TTC549 (cell line): ENCODE results near the gene RTL10.

Experiments
- FAIRE-seq: peaks from 2 replicates; lab custom pipeline; 2012; peaks lifted over from hg19 to GRCh38; lab: Jason Lieb, UNC

Gene RTL10

DNA sequence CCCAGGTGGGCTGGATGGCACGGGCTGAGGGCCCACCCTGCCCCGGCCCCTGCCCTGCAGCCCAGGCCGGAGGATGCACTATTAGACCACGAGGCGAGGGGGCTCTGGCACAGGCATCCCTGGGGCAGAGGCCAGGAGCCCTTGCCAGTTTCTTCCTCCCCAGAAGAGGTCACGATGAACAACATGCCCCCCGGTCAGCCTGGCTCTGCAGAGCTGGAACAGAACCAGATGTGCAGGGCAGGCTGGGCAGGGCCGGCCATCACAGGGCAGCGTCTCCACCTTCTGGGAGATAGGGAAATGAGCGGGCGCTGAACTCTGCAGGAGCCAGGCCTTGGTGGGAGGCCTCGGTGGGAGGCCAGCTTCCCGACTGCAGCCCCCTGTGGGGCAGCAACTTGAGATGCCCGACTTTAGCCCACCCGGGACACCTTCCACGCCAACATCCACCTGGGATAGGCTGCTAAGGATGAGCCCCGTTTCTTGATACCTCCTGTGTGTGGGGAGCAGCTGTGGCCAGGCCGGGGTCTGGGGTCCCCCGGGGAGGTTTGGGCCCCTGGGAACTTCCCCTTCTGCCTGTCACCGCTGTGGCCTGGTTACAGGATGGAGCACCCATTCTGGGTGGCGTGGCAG is 21.8 kb upstream of the RTL10 start:
- no peak for FAIRE-seq

DNA sequence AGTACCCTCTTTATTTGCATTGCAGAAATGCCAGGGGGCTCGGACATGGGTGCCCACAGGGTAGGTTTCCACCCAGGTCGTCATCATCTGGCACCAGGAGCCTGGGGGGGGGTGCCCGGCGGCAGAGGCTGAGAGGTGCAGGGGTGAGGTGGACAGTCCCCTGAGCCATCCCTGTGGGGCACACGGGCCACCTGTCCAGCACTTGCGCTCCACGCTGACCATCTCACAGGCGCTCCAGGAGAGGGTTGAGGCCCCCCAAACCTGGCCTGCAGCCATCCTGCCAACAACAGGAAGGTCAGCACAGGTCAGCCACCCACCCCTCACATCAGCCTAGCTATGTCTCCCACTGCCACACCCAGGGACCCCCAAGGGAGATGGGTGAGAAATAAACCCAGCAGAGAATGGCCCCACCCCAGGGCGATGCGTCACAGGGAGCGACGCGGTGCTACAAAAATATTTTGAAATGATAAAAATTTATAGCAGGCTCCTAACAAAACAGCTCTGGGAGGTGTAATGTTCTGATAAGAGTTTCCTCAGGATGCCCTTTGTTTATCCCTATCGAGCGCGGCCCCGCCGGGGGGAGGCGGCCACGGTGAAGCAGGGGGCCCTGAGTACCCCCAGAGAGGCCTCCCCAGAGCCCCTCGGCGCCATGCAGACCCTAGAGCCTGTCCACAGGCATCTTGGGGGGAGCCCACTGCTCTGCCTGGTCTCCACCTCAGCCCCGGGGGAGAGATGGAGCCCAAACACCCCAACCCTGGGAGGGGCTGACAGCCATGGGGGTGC is 21.0 kb upstream of the RTL10 start:
- FAIRE-seq, result no peak

DNA sequence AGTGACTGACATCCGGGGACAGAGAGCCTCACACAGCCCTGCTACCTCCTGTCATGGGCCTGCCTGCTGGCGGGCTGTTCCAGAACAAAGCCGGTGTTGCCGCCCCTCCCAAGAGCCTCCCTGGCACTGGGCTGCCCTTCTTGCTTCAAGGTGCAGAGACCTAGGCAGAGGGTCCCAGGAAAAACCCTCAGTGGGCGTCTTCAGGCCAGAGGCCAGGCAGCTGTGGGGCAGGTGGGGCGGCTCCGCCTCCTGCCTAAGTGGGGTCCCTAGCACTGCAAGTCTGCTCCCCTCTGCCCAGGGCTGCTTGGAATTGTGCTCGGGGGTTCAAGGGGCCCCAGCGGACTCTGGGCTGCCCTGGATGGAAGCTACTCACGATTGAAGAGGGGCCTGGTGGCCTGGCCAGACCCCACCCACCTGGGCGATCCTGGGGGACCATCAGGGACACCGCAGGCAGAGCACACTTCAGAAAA is 20.4 kb upstream of the RTL10 start:
- no peak for FAIRE-seq

DNA sequence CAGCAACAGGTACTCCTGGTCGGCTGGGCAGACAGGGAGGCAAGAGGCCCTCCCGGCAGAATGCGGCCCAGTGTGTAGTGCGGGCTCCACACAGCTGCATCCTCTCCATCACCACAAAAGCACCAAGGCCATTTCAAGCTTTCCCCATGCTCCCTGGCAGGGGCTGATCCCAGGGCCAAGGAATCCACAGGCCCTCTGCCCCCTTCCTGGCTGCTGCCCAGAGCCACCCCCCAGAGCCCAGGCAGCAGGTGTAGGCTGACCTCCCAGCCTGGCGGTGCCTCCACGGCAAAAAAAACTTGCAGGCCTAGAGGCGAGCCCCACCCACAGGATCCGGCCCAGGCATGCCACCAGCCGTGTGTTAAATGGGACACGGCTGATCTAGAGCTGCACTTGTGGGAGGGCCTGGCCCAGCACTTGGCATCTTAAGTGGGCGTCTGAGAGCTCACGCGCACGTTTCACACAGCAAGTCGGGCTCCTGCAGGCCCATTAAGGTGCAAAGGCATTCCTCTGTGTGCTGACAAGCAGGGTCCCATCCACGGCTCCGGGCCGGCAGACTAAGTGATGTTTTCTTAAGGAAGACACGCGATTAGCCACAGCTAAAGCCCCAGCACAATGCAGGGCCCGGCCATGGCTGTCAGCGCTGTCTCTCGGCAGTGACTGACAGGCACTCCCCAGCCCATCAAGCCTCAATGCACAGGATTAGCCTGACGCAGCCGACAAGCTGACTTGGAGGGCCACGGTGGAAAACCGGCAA is 19.8 kb upstream of the RTL10 start:
- FAIRE-seq, result no peak

DNA sequence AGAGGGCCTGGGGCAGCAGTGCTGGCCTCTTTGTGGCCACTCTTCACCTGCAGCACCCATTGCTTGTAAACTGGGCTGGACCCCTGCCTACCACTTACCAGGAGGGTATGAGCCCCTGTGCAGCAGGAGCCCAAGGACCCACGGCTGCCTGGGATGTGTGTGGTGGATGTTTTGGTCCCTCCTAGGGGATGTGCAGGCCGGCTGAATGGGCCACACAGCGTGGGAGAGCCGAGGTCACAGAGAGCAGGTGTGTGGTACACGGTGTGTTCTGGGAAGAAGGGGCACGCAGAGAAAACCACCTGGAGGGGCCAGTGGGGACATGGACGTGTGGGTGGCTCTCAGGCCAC is 19.3 kb upstream of the RTL10 start:
- no peak for FAIRE-seq

DNA sequence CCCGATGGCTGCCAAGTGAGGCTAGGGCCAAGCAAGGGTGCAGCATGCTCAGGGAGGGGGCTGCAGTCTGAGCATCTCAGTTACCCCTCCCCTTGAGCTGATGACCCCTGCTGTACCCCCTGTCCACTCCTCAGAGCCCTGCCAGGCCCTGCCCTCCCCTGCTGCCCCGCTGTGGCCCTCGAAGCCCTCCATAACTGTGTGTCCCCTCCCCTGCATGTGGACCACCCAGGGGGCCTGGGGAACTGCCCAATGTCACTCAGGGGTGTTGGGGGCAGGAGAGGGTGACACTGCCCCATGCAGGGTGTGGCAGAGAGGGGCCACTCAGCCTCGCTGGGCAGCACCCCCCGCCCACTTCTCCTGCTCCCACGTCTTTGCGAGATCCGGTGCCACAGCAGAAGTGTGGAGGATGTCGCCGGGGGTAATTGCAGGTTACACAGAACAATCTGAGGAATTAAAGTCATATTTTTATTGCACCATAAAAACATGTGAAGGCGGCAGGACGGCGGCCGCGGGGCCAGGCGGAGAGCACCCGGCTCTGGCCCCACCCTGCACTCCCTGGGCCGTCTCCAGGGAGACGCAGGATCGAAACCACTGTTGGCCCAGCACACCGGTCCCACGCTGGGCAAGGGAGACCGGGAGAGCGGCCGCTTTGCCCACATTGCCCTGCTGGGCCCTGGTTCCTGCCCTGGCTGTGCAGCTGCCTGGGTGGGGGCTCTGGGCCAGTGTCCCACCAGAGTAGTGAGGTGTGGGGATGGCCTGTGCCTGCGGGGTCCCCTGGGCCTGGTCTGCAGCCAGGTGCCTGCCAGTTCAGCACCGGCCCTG is 18.7 kb upstream of the RTL10 start:
- FAIRE-seq, result no peak

DNA sequence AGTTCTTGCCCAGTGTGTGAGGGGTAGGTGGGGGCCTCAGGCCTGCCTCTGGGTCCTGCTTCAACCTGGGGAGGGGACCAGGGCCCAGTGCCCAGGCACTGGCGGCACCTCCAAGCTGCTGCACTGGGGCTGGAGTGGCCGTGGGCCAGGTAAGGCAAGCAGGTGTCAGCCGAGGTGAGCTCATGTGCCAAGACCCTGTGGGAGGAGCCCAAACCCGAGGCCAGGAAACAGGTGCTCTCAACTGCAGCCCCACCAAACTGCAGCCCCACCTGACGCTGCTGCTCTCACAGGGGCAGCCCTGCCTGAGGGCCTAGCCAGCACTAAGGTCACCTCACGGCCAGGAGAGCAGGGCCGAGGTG is 18.1 kb upstream of the RTL10 start:
- no peak for FAIRE-seq

DNA sequence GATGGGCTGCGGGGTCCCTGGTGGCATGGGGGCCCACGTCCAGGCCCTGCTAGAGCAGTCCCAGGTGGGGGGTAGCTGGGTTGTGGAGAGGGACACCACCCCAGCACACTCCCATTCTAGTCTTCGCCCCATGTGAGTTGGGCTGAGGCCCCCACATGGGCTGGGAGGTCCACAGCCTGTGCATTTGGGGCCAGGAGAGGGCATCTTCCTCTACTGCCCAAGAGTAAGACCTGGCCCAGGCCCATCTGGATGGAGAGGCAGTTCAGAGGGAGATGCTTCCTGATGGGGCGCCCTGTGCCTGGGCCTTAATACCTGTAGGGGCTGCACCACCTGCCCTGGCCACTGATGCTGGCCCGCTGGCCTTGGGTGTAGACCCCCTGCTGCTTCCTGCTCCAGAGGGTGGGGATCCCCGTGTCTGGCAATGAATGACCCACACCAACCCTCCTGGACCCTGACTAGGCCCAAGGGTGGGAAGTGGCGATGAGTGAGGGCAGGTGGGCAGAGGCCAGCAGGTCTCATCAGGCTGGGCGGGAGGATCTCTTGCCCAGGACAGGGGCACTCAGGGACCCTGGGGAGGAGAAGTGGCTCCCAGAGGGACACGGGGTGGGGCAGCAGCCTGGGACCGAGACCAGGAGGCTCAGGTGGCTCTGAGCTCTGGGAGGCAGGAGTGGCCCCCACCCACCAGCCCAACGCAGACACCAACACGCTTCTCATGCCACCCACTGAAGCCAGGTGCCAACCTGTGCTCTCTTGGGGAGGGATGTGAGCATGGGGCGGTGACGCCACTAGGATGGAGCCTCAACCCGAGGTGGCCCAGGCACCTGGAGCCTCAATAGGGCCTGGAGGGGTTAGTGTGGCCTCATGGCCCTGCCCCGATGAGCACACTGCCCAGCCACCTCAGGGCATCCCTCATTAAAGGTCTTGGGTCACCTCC is 17.4 kb upstream of the RTL10 start:
- FAIRE-seq, result no peak

DNA sequence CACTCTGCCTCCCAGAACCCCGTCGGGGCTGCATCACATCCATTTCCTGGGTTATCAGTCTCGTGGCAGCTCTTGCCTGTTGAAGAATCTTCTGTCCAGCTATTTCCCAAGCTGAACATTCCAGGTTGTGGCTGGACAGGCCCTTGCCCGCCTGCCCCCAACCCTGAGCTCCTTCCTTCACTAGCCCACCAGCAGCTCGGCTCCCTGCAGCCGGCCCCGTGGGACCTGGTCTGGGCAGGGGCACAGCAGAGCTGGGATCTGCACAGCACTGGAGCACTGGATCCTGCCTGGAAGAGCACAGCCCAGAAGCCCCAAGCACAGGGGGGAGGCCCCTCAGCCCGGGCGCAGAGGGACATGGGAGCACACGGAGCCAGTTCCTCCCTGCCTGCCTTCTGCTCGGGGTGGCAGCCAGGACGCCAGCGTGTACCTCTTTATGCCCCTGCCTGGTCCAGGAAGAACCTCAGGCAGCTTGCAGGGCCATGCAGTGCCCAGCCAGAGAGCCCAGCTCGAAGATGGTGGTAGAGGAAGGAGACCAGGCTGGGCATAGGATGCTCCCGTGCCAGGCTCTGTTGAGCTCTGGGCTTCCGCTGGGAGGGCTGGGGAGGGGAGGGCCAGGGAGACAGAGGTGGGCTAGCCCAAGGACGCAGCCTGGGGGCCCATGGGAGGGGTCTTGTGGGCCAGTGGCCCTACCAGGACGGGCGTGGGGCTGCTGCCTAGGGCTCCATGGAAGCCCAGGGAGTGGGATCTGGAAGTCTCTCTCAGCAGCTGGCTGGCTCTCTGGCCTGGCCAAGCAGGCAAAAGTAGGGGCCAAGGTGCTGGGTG is 16.6 kb upstream of the RTL10 start:
- FAIRE-seq, result no peak

DNA sequence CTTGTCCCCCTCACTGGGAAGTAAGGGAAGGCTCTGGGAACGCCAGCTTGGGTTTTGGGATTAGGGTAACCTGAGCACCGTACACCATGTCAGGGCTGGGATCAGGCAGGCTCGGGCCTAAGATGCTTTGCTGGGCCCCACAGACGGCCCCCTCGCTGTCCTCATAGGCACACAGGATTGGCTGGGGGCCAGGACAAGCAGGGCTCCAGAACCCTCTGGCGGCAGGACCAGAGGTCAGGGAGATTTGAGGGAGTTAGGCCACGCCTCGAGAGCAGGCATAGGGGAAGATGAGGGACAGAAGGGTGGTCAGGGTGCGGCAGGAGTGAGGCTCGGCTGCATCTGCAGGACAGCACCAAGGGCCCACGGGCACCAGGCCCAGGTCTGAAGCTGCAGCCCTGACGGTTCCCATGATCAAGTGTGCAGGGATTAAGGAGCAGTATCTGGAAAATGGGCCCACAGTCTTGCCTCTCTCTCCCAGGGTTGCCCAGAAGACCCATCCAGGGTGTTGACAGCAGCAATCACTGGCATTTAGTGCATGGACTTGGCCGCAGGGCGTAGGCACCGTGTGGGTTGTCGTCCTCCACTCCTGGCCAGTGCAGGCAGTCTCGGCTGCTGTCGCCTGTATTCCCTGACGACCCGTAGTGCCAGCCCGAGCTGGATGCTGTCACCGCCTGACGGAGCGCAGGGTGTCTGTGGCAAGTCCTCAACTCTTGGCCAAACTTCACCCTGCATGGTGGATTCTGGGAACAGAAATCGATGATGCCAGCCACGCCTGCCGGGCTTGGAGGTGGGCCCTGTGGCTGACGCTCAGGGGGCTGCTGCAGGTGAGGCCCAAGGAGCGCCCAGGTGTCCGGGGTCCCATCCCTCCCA is 15.7 kb upstream of the RTL10 start:
- FAIRE-seq, result no peak

DNA sequence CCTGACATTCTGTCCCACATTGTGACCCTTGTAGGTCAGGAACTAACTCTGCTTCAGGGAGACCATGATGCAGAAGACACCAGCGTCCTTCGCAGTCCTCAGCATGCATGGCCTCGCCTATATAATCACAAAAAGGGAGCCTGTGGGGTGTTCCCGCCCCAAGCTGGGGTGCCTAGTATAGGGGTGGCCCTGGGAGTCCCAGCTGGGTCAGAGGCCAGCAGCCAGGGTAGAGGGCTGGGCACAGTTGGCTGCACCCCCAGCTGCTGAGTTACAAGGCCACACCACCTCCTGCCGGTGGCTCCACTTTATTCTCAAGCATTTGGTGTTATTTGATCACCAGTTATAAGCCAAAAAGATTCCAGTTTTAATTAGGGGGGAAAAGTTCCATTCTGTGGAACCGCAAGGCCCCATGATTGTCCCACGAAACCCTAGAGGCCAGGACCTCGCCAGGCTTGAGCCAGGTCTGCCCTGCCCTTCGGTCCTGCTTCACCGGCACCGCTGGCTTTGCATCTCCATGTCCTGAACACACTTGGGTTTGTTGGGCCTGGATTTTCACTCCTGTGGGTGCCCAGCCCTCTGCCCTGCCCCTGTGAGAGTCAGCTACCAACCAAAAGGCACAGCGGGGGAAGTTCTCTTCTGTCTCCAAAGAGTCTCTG is 15.0 kb upstream of the RTL10 start:
- no peak for FAIRE-seq

DNA sequence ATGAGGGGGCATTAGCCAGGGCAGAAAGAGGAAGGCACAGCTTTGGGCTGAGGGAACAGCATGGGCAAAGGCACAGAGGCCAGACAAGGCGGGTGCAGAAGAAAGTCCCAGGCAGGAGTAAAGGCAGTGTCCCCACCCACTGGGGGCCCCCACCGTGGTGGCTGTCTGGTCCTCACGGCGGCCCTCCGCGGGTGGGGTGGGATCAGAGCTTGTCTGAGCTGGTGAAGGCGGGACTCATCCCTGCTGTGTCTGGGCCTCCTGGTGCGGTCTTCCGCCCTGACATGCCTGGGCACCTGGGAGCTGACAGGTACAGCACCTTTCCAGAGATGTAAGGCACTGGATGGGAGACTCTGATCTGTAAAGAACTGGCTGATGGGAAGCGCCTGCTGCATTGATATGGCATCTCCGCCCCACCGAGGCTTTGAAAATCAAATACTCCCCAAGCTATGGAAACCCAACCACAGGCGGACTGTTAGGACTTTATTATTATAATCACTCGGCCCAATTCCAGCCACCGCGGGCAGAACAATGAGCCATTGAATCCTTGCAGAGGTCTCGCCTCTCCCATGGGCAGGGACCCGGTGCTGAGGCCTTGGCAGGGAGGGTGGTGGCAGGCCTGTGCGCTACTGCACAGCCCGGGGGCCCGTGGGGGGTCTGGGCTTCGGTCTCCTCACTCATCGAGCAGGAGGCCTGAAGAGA is 14.2 kb upstream of the RTL10 start:
- no peak for FAIRE-seq

DNA sequence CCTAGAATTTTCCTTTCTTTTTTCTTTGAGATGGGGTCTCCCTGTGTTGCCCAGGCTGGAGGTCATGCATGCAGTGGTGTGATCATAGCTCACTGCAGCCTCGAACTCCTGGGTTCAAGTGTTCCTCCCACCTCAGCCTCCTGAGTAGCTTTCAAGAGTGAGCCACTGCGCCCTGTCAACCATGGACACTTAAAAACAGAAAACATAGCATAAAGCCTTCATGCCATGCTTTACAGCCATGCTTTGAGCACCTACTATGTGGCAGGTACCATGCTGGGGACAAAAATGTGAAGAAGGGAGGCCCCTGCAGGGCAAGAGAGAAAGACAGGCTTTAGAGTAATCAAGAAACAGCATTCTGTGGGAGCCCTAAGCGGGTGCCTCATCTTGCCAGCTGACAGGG is 13.7 kb upstream of the RTL10 start:
- FAIRE-seq, result no peak

DNA sequence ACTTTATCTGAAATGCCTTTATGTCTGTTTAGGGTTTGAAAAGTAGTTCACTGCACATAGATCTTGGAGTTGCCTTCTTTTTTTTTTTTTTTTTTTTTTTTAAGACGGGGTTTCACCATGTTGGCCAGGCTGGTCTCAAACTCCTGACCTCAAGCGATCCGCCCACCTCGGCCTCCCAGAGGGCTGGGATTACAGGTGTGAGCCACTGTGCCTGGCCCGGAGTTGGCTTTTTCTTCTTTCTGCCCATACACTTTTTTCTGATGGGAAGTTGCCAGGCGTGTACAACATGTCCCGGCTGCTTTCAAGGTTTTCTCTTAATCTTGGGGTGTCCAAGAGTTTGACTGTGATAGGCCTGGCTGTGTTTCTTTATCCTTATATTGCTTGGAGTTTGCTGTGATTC is 12.9 kb upstream of the RTL10 start:
- no peak for FAIRE-seq

DNA sequence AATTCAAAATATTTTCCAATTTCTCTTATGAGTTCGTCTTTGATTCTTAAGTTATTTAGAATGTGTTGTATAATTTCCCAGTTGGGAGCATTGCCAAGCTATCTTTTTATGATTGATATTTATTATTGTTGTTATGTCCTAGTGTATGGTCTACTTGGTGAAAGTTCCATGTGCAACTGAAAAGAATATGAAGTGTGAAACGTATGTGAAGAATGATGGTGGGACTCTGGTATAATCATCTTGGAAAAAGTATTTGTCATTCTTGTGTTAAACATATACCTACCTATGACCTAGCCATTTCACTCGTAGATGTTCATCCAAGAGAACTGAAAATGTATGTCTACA is 12.0 kb upstream of the RTL10 start:
- FAIRE-seq, result peak; percentile 7

DNA sequence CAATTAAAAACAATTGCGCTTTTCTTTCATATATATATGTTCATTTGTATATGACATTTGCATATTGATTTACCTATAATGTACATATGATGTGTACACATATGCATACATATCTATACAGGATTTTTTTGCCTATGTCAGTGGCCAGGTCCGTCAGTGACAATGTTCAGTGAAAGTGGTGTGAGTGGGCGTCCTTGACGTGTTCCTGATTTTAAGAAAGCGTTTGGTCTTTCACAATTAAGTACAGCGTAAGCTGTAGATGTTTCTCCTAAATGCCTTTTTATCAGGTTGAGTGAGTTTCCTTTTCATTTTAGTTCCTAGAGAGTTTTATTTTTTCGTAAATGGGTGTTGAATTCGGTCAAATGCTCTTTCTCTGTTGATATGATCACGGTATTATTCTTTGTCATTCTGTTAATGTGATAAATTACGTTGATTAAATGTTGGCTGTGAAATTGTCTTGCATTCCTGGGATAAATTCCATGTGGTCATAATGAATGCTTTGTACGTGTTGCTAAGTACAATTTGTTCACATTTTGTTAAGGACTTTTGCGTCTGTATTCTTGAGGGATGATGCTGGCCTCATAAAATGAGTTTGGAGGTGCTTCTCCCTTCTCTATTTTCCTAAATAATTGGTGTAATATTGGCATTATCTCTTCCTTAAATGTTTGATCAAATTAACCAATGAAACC is 10.6 kb upstream of the RTL10 start:
- no peak for FAIRE-seq

DNA sequence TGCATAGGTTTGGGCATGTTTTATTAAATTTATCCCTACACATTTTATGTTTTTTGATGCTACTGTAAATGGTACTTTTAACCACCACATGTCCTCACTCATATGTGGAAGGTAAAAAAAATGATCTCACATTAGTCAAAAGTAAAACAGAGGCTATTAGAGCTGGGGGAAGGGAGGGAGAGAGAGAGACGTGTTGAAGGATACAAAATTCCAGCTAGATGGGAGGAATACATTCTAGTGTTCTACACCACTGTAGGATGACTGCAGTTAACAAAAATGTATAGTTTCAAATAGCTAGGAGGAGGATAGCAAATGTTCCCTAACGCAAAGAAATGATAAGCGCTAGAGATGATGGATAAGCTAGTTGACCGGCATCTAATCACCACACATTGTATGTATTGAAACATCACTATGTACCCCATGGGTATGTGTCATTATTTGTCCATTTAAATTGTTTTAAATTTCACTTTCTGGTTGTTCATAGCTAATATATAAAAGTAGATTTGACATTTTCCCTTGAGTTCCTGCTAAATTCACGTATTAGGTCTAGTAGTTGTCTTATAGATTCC is 9.9 kb upstream of the RTL10 start:
- FAIRE-seq, result no peak

DNA sequence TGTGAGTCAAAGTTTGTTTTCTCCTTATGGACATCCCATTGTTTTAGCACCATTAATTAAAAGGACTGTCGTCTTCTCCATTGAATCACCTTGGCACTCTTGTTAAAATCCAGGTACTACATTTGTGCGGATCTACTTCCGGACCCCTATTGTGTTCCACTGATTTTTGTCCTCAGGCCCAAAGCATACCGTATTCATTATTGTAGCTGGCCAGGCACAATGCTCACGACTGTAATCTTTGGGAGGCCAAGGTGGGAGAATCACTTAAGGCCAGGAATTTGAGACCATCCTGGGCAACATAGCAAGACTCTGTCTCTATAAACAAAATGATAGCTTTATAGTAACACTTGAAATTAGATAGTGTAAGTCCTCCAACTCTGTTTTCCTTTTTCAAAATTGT is 8.9 kb upstream of the RTL10 start:
- FAIRE-seq, result no peak
